Fibroblast of lung (primary cell): ENCODE measurements around the gene GRIK4. TPM values are rescaled to one million over a fixed set of nuclear protein-coding genes. Genes with fewer than 3 reads are reported as not detected.

ENCODE experiments used
- DNase-seq, 2 donors: peaks; one replicate each; pipeline versions ENCODE4 v3.0.0 to v3.0.0-alpha.2; 2010; ENCODE audit warnings: low read depth in 2 of 2
- H2AFZ ChIP-seq: 2 replicates; pipeline ENCODE4 v1.5.1; 2012; ENCODE audit warnings: low read length, control low read depth, inconsistent platforms
- H3K27ac ChIP-seq: 2 replicates; pipeline ENCODE4 v1.5.1; 2011; ENCODE audit warnings: low read length, control low read depth; ENCODE audit not compliant: insufficient read depth
- H3K27me3 ChIP-seq: 2 replicates; pipeline ENCODE4 v1.5.1; 2011; ENCODE audit warnings: mild to moderate bottlenecking, low read length; ENCODE audit not compliant: control insufficient read depth, insufficient read depth
- H3K36me3 ChIP-seq: 2 replicates; pipeline ENCODE4 v1.5.1; 2011; ENCODE audit warnings: low read length; ENCODE audit not compliant: control insufficient read depth, insufficient read depth
- H3K4me1 ChIP-seq: 2 replicates; pipeline ENCODE4 v1.5.1; 2011; ENCODE audit warnings: low read length; ENCODE audit not compliant: control insufficient read depth, insufficient read depth; ENCODE audit errors: extremely low read depth
- H3K4me2 ChIP-seq: 2 replicates; pipeline ENCODE4 v1.5.1; 2011; ENCODE audit warnings: low read length, control low read depth; ENCODE audit not compliant: insufficient read depth; ENCODE audit errors: extremely low read depth
- H3K4me3 ChIP-seq, 4 experiments: fragments of 200-600 bp in 1 of 4; sonication (generic) in 1 of 4; replicated peaks in 1 of 4; 2 replicates each; pipeline ENCODE4 v1.5.1; 2011 to 2016; ENCODE audit warnings: low read length in 4 of 4, low read depth in 3 of 4, mild to moderate bottlenecking in 3 of 4, control low read depth in 2 of 4, inconsistent platforms in 1 of 4, mixed read lengths in 1 of 4; ENCODE audit not compliant: insufficient read depth in 1 of 4; ENCODE audit errors: control extremely low read depth in 1 of 4
- H3K79me2 ChIP-seq: 2 replicates; pipeline ENCODE4 v1.5.1; 2012; ENCODE audit warnings: mild to moderate bottlenecking, low read length, inconsistent platforms; ENCODE audit not compliant: control insufficient read depth, insufficient read depth
- H3K9ac ChIP-seq: 2 replicates; pipeline ENCODE4 v1.5.1; 2011; ENCODE audit warnings: mild to moderate bottlenecking, low read length, control low read depth; ENCODE audit not compliant: insufficient read depth
- H3K9me3 ChIP-seq: 2 replicates; pipeline ENCODE4 v1.5.1; 2012; ENCODE audit warnings: low read depth, low read length; ENCODE audit not compliant: control insufficient read depth, insufficient read depth
- H4K20me1 ChIP-seq: 2 replicates; pipeline ENCODE4 v1.5.1; 2011; ENCODE audit warnings: low read length; ENCODE audit not compliant: control insufficient read depth, insufficient read depth; ENCODE audit errors: extremely low read depth
- CTCF ChIP-seq, 2 donors: IDR thresholded peaks in 1 of 2; conservative IDR thresholded peaks in 1 of 2; 1 replicate in 1 of 2; 2 replicates in 1 of 2; pipeline ENCODE4 v1.5.1; 2011 to 2012; ENCODE audit warnings: low read length in 2 of 2, control low read depth in 1 of 2, inconsistent platforms in 1 of 2, low read depth in 1 of 2, mild to moderate bottlenecking in 1 of 2
- EZH2 ChIP-seq: IDR thresholded peaks from 2 replicates; pipeline ENCODE4 v1.5.1; 2012; ENCODE audit warnings: low read length, control low read depth, mild to moderate bottlenecking; ENCODE audit errors: missing control alignments
- polyA plus RNA-seq, 2 donors: library from polyadenylated mRNA; depleted of rRNA in 1 of 2; stranded (reverse) in 1 of 2; unstranded in 1 of 2; fragments of >200 nt; gene quantifications; 2 replicates each; pipeline ENCODE4 v1.2.1, GENCODE V29; 2011 to 2012; ENCODE audit warnings: missing spikeins in 1 of 2
- total RNA-seq: library from RNA; depleted of rRNA; stranded (reverse); fragments of >200 nt; gene quantifications from 2 replicates; pipeline ENCODE4 v1.2.1, GENCODE V29; 2014

The GRIK4 gene
- total and polyA plus RNA-seq, 2 donors (not counting 1 experiment from before 2014, with no cell fraction given), result 0.17 to 1.5 TPM

DNA sequence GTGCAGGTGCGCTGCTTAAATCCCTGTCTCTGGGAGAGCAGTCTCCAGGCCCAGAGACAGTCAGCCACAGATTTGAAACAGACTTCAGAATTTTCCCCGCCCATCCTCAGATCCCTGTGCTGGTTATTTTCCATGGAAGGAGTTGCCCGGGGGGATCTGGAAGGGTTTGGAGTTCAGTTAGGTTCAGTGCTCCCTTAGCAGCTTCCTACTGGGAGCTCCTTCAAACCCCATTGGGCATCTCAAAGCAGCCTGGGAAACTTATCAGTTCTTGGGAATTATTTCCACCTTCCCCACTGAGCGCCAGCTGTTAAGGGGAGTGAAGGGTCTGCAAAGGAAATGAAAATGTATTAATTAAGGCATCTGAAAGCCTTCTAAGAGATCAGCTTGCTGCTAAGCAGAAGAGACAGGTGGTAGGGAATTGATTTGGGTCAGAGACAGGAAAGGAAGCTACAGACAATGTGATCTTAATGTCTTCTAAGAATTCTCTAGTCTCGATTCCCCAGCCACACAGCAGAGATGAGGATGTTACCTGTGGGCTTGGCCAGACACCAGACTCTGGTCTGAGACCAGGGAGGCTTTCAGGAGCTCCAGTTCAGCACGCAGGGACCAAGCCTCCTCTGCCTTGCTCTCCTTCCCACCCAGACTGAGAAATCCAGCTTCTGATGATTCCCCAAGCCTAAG lies 406.2 kb downstream of the GRIK4 start:
- H3K79me2 ChIP-seq, result no peaks in the 10 kb centered on the region
- DNase-seq, result no peak
- no peaks in the 10 kb centered on the region for H3K36me3 ChIP-seq
- H3K4me2 ChIP-seq, result no peak overlapping the region
- H2AFZ ChIP-seq, result no peak overlapping the region
- H3K4me3 ChIP-seq, result no peak overlapping the region
- no peaks in the 10 kb centered on the region for H3K4me1 ChIP-seq
- peaks cover 3% of the 10 kb centered on the region for H3K27me3 ChIP-seq
- H4K20me1 ChIP-seq, result no peaks in the 10 kb centered on the region
- H3K9ac ChIP-seq, result no peak overlapping the region
- no peaks in the 10 kb centered on the region for H3K9me3 ChIP-seq
- no peak for TF ChIP-seq CTCF (conservative IDR thresholded peaks at IDR 0.05 in 1 of 2, IDR thresholded peaks at IDR 0.05 in 1 of 2; ENCODE audit: low read depth in 1 of 2, low read length in 2 of 2)
- no peak for TF ChIP-seq EZH2
- no peak overlapping the region for H3K27ac ChIP-seq

- no peak overlapping the region for H3K4me2 ChIP-seq
- no peak overlapping the region for H3K4me3 ChIP-seq
- no peaks in the 10 kb centered on the region for H3K79me2 ChIP-seq
- no peaks in the 10 kb centered on the region for H3K9me3 ChIP-seq
- no peaks in the 10 kb centered on the region for H3K36me3 ChIP-seq
- H3K27me3 ChIP-seq, result peaks cover 3% of the 10 kb centered on the region
- no peak overlapping the region for H3K9ac ChIP-seq
- no peaks in the 10 kb centered on the region for H3K4me1 ChIP-seq
- TF ChIP-seq CTCF (conservative IDR thresholded peaks at IDR 0.05 in 1 of 2, IDR thresholded peaks at IDR 0.05 in 1 of 2; ENCODE audit: low read depth in 1 of 2, low read length in 2 of 2) (no peak), EZH2 (no peak)
- H3K27ac ChIP-seq, result no peak overlapping the region
- no peak overlapping the region for H2AFZ ChIP-seq
- H4K20me1 ChIP-seq, result no peaks in the 10 kb centered on the region
- no peak for DNase-seq
These were observed 406.7 kb downstream of the GRIK4 start for GRCh38 chr11:120918257-120918656.

- Histone ChIP-seq H3K4me3 (no peak overlapping the region), H3K4me1 (no peaks in the 10 kb centered on the region), H3K79me2 (no peaks in the 10 kb centered on the region), H3K9me3 (no peaks in the 10 kb centered on the region), H3K36me3 (no peaks in the 10 kb centered on the region), H3K4me2 (no peak overlapping the region), H3K9ac (no peak overlapping the region), H3K27ac (no peak overlapping the region), H4K20me1 (no peaks in the 10 kb centered on the region), H2AFZ (no peak overlapping the region), H3K27me3 (peaks cover 3% of the 10 kb centered on the region)
- TF ChIP-seq CTCF (conservative IDR thresholded peaks at IDR 0.05 in 1 of 2, IDR thresholded peaks at IDR 0.05 in 1 of 2; ENCODE audit: low read depth in 1 of 2, low read length in 2 of 2) (no peak), EZH2 (no peak)
- DNase-seq, result no peak
These were observed 407.5 kb downstream of the GRIK4 start for GRCh38 chr11:120919045-120919444.
